H54 (cell line): ENCODE data around the gene TNFAIP8L2.
"Not testable (repeated sequence)": the region's sequence is repeated elsewhere in the genome, so short reads cannot be mapped to it uniquely, and the experiment has no call there.

Source experiments
- DNase-seq: peaks from one replicate; pipeline ENCODE4 v3.0.0; 2011; ENCODE audit warnings: low spot score, mixed read lengths; ENCODE audit not compliant: insufficient read length
- FAIRE-seq: peaks from 3 replicates; lab custom pipeline; 2011; peaks lifted over from hg19 to GRCh38; lab: Jason Lieb, UNC
- POLR2A ChIP-seq: IDR thresholded peaks from 2 replicates; pipeline ENCODE4 v1.6.1; 2011; ENCODE audit warnings: low read depth, mild to moderate bottlenecking, low read length

Gene TNFAIP8L2

DNA sequence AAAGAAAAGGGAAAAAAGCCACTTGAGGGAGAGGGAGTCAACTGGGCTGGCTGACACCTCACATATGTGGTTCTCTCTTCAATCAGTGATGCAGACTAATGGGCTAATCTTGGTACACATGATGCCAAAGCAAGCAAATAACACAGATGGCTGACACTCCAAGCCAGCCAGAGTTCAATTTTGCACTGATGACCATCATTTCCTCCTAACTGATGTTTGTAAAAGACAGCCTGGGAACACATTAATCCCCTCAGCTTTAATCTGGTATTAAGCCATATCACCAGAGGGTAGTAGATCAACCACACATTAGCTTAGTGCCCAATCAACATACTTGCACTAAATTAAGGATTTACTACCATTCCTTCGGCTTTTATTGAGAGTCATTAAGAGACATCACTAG lies 30.8 kb downstream of the TNFAIP8L2 start:
- TF ChIP-seq POLR2A, result no peak
- DNase-seq (no peak), FAIRE-seq (no peak)

- not testable (repeated sequence) for DNase-seq, FAIRE-seq
These were observed 32.2 kb downstream of the TNFAIP8L2 start for GRCh38 chr1:151188667-151189066.

- peak; percentile 89 for DNase-seq
- TF ChIP-seq POLR2A, result no peak; the same call in none of the 2 replicates
- no peak for FAIRE-seq
These were observed 33.4 kb downstream of the TNFAIP8L2 start, which contains the start of gene VPS72 for GRCh38 chr1:151189637-151190445. Gene VPS72, minus strand, starts transcription at chr1:151190197. Its CDS starts 76 bp downstream, at chr1:151190121.

DNA sequence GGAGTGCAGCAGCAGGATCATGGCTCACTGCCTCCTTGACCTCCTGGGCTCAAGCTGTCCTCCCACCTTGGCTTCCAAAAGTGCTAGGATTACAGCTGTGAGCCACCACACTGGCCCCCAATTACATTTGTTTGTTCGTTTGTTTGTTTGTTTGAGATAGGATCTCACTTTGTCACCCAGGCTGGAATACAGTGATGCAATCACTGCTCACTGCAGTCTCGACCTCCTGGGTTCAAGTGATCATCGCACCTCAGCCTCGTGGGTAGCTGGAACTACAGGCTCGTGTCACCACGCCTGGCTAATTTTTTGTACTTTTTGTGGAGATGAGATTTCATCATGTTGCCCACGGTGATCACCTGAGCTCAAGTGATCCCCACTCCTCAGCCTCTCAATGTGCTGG lies 35.6 kb downstream of the TNFAIP8L2 start:
- DNase-seq, result no peak
- no peak for FAIRE-seq
- no peak for TF ChIP-seq POLR2A

DNA sequence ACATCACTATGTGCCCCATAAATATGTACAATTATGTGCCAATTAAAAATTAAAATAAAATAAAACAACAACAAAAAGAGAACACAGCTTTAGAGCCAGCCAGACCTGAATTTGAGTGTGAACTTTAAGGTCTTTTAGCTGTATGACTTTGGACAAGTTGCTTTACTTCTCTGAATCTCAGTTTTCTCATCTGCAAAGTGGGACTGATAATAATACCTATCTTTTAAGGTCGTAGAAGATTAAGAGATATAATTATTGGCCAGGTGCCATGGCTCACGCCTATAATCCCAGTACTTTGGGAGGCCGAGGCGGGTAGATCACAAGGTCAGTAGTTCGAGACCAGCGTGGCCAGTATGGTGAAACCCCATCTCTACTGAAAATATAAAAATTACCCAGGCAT lies 36.9 kb downstream of the TNFAIP8L2 start:
- FAIRE-seq, result no peak
- TF ChIP-seq POLR2A, result no peak
- no peak for DNase-seq

DNA sequence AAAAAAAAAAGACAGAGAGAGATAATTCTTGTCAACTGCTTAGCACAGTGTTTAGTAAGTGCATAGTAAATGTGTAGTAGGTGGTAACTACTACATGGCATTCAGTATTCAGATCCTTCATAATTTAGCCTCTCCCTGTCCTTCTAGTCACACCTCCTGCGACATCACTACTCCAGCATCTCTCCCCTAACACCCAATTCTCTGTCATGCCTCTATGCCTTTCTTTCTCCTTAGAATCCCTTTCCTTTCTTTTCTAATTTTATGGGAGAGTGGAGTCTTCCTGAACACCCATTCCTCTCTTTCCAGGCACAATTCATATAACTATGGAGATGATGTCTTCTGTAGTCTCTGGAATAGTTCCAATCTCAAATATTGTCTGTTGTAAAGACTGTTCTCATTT lies 37.4 kb downstream of the TNFAIP8L2 start:
- no peak for TF ChIP-seq POLR2A
- FAIRE-seq (no peak), DNase-seq (no peak)

GRCh38 chr1:151194894-151195594 lies 38.6 kb downstream of the TNFAIP8L2 start:
- not testable (repeated sequence) for FAIRE-seq
- peak; percentile 46; the same call in 1 of the 2 replicates for TF ChIP-seq POLR2A
- DNase-seq, result peak; percentile 86

DNA sequence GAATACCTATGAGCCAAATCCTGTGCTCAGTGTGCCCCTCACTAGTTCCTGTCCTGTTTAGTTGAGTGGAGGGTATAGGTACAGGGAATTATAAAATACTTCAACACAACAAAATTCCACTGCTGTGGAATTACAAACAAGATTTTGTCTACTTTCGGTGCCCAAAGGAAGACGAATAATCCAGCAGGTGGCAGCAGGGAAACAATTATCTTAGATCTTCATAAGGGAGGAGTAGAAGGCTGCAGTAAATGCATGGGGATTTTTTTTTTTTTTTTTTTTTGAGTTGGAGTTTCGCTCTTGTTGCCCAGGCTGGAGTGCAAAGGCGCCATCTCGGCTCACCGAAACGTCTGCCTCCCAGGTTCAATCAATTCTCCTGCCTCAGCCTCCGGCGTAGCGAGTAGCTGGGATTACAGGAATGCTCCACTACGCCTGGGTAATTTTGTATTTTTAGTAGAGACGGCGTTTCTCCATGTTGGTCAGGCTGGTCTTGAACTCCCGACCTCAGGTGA lies 39.9 kb downstream of the TNFAIP8L2 start:
- DNase-seq (no peak), FAIRE-seq (no peak)
- no peak for TF ChIP-seq POLR2A

- TF ChIP-seq POLR2A, result no peak
- no peak for DNase-seq
- FAIRE-seq, result no peak
These were observed 41.4 kb downstream of the TNFAIP8L2 start for GRCh38 chr1:151197863-151198253.

DNA sequence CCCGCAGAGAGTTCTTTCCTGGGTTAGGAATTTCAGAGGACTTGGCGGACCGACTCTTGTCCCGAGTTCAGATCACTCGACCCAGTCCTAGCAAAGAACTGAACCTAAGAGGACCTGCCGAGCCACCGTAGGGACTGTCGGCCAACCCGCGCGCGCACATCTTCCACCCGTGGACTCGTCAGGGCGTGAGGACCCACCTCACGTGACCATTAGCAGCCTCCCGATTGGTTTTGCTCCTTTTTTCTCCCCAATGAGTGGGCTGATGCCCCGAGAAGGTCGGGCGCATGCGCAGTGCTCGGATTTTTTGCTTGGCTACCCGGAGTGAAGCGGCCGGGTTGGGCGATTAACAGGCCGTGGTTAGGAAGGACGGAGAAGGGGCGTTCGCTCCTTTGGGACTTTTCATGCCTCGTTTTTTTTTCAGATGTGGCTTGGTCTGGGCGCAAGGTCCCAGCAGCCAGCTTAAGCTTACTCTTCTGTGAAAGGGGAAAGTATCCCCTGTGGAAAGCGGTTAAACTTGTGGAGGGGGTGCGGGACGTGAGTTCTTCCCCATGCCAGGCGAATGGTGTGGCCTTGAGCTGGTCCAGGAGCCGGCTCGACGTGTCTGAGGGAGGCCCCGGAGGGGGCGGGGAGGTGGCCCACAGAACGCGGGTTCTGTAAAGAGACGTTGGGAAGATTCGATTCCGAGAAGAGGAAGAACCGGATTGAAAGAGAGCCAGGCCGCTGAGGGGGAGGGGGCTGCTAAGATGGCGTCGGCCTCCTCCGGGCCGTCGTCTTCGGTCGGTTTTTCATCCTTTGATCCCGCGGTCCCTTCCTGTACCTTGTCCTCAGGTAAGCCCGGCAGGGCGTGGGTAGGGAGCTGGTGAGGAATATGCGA lies 42.0 kb downstream of the TNFAIP8L2 start, which contains the start of gene PIP5K1A:
TSS of gene PIP5K1A (plus strand) at position 299 of the 874 bp plus-strand sequence. CDS start at position 744, 445 bp downstream.
- peak; percentile 55 for FAIRE-seq
- peak; percentile 89 for TF ChIP-seq POLR2A

DNA sequence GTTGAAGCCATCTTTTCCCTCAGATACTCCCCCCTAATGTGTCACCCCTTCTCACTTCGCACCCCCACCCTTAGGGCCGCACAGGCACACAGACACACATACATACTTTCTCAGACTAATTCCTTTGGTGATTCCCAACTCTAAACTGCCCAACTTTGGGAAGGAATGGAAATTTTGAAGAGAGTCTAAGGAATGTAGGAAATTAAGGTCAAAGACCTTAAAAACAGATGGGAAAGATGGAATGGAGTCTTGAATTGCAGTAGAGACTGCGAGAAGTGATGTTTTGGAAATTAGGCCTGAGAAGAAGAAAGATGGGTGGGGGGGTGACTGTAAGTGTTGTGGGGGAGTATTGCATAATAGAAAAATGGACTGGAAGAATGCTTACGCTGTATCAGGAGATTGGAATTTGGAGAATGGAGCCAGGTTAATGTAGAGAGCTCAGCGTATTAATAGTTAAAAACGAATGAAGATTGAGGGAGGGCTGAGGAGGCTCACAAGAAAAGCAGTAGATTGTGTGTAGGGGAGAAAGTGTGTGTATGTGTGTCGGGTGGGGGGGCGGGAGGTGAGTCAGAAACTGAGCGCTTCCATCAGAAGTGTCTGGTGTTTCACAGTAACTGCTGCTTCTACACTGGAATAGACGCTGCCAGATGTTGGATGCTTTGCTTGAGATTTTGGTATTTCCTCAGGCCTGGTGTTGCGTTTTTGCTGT lies 43.6 kb downstream of the TNFAIP8L2 start:
- TF ChIP-seq POLR2A, result no peak
- FAIRE-seq (no peak), DNase-seq (peak; percentile 66)

More for the DNA sequence above, 42.0 kb downstream of the TNFAIP8L2 start, which contains the start of gene PIP5K1A:
- DNase-seq, result peak; percentile 97

- not testable (repeated sequence) for FAIRE-seq, DNase-seq
These were observed 49.0 kb downstream of the TNFAIP8L2 start for GRCh38 chr1:151205381-151205965.
